GM12875 (cell line): Measurements from ENCODE around the gene MLPH.

Experiments
- H3K4me3 ChIP-seq: one replicate; pipeline ENCODE4 v1.5.1; 2011; ENCODE audit warnings: low read depth, low read length, control low read depth
- TF ChIP-seq, protein P1 (sequence below): IDR thresholded peaks from 2 replicates; pipeline ENCODE4 v1.5.1; 2011; ENCODE audit warnings: low read depth, mild to moderate bottlenecking, control low read depth, inconsistent platforms, low read length, moderate library complexity, borderline replicate concordance; ENCODE audit not compliant: insufficient read depth

MLPH gene

DNA sequence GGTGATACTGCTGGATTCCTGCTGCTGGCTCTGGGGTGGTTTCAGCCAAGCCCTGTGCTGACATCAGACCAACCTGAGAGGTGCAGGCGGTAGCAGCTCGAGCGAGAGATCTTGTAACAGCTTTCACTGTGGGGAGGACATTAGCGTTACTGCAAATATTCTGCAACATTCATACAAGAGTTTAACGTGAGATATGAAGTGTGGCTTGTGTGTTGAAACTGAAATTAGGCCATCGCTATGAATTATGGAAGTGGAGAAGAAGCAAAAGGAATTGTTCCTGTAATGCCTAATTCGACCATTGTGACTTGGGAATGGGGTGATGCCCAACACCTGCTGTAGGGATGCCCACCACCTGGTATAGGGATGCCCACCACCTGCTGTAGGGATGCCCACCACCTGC, 6.5 kb upstream of the MLPH start:
- no peak overlapping the region for H3K4me3 ChIP-seq
- TF ChIP-seq, protein P1, sequence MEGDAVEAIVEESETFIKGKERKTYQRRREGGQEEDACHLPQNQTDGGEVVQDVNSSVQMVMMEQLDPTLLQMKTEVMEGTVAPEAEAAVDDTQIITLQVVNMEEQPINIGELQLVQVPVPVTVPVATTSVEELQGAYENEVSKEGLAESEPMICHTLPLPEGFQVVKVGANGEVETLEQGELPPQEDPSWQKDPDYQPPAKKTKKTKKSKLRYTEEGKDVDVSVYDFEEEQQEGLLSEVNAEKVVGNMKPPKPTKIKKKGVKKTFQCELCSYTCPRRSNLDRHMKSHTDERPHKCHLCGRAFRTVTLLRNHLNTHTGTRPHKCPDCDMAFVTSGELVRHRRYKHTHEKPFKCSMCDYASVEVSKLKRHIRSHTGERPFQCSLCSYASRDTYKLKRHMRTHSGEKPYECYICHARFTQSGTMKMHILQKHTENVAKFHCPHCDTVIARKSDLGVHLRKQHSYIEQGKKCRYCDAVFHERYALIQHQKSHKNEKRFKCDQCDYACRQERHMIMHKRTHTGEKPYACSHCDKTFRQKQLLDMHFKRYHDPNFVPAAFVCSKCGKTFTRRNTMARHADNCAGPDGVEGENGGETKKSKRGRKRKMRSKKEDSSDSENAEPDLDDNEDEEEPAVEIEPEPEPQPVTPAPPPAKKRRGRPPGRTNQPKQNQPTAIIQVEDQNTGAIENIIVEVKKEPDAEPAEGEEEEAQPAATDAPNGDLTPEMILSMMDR: no peak

DNA sequence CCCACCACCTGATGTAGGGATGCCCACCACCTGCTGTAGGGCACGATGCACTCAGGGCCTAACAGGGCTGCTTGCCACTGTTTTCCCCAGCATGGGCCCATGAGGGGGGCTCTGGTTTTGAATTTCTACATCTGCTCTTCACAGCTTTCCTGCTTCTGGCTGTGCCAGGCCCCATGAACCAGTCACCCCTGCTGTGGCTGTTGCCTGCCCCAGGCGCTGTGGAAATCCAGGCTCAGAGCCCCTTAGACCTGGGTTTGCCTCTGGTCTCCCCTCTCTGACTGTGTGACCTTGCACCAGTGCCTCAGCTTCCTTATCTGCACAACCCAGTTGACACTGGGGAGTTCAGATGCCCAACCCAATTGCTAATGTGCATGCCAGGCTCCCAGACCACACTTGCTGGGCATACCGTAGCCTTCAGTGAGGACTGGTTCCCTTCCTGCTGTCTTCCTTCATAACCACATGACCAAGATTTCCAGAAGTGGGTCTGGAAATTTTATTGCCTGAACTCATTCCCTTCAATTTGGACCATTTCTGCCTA, 6.0 kb upstream of the MLPH start:
- TF ChIP-seq, protein P1: no peak
- no peak overlapping the region for H3K4me3 ChIP-seq

DNA sequence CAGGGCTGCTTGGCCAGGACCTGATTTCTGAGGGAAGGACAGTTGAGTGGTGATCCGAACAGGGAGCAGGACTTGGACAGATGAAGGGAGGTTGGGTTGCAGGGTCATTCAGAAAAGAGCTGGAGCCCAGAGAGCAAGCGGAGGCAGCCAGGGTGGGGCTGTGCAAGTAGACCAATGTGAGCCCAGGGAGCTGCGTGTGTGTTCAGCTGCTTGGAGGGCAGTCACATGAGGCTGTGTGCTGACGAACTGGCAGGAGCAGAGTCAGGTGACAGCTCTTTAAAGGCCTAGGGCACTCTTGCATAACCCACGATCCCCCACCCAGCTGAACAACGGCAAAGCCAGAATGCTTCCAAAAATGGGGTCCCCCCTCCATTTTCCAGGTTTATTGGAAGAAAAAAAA, 4.6 kb upstream of the MLPH start:
- TF ChIP-seq, protein P1: no peak
- no peak overlapping the region for H3K4me3 ChIP-seq

DNA sequence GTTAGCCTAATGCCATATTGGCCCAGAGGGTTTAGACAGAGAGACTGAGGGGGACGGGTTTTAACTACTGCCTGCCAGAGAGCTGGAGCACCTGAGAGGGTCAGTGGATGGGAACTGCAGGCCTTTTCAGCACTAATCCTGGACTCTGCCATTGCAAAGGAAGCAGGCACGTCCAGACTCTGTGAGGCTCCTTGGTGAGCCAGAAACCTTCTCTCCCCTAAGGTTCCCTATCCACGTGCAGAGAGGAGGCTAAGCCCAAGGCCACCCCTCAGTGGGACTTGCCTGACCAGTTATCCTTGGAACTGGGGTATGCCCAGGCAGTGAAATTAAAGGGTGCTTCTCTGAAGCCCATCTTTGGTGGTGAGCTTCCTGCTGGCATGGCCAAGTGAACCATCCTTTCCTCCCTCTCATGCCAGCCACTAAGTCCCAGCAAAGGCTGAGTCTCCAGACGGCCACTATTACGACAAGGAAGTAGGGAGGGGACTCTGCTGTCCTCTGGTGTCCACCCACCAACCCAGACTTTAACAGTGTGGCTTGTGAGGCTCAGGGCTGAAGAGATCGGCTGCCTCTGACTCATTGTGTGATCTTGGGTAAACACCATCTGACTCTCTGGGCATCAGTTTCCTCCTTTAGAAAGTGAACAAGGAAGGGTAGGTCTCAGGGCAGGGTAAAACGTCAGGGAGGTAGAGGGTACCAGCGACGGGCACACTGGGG, 3.9 kb upstream of the MLPH start:
- TF ChIP-seq, protein P1: no peak
- H3K4me3 ChIP-seq: no peak overlapping the region

DNA sequence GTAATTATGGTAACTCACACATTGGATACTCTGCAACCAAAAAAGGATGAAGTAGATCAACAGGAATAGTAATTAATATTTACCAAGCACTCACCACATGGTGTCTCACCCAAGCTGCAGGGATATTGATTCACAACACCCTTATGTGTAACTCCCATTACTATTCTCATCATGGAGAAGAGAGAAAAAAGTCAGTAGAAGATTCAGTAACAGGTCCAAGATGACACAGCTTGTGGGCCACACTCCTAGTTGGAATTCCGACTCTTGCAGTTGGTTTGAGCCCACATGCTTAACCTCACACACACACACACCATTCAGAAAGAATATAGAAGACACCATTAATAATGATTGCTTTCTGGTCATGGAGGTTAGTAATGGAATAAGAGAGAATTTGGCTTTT, 1.7 kb upstream of the MLPH start:
- H3K4me3 ChIP-seq: no peak overlapping the region
- TF ChIP-seq, protein P1: no peak

DNA sequence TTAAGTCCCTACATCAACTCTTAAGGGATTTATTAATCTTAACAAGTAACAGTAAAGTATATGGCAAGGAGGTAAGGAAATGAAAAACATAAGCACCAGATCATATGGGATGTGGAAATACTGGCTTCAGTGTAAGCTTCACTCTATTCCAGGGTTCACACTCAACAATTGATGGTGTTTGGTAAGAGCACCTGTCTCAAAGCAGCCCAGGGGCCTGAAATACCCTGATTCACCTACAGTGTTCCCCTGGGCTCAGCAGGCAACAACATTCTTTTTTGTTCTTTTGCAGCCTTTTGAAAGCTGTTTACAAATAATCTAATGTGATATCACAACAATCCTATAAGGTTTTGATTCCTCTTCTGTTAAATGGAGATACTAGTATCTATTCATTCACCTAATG, 1.2 kb upstream of the MLPH start:
- TF ChIP-seq, protein P1: no peak
- no peak overlapping the region for H3K4me3 ChIP-seq

DNA sequence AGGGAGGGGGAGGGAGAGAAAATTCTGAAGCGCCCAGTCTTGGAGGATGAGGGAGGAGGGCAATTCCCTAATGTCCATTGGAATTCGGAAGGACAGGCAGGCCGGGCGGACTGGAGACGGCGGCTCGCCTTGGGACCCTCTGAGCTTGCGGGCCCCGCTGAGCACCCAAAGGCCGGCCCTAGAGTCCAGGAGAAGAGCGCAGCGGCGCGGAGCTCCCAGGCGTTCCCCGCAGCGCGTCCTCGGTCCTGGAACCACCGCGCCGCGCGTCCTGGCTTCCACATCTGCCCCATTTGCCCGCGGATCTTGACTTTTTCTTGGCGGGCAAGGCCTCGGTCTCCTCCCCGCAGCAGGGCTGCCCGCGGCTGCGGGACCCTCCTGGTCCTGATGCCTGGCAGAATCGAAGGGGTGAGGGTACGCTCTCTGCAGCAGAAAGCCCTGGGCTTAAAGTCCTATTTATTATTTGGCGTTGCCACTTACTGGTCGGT, 675 bp upstream of the MLPH start:
- TF ChIP-seq, protein P1: no peak
- no peak overlapping the region for H3K4me3 ChIP-seq
